Measurements from ENCODE around the gene EBPL.

DNA sequence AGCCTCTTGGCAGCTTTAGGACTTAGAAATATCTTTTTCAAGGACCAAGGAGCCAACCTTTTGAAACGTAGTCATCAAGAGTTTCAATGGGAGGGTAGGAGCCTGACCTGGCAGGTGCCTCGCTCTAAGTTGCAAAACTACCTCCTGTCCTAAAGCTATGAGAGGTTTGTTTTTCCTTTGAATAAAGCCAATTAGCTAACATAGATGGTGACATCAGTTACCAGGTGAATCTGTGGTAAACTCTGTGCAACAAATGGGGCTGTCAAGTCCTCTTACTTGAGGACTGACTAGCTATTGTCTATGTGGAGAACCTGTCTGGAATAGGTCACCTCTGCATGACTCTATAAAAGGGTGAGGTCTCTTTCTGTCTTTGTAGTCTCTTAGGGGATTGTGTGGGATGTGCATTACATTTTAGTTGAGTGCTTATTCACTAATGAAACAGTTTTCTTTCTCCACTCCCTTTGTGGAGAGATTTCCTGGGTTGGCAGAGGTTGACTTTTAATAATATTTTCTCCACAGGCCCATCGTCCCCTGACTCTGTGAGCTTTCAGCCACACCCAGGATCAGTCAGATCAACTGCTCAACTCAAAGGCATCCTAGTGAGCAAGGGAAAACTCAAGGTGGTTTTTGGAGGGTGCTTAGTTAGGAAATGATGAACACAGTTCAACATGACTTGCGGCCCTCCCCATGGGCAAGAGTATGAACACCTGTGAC is 53.1 kb downstream of the EBPL start:
- TF ChIP-seq TBP (optimal IDR thresholded peaks at IDR 0.05; ENCODE audit: low read depth, low read length) (no peak), FIP1L1 (IDR thresholded peaks at IDR 0.05; ENCODE audit: low read depth, low read length, poor library complexity, severe bottlenecking) (no peak), ZBTB8A (IDR thresholded peaks at IDR 0.05; ENCODE audit: partially characterized antibody) (no peak), MED1 (CRISPR knock-in tag; IDR thresholded peaks at IDR 0.05; ENCODE audit: borderline replicate concordance) (no peak), NFIC (IDR thresholded peaks at IDR 0.05) (no peak), NFRKB (IDR thresholded peaks at IDR 0.05; ENCODE audit: low read depth) (no peak), ZBTB7A (IDR thresholded peaks at IDR 0.05; ENCODE audit: borderline replicate concordance, control insufficient read depth, low read depth, low read length) (no peak)
- TF ChIP-seq, protein P1, sequence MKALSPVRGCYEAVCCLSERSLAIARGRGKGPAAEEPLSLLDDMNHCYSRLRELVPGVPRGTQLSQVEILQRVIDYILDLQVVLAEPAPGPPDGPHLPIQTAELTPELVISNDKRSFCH (CRISPR knock-in tag; IDR thresholded peaks at IDR 0.05) = no peak
- TF ChIP-seq, protein P1 (tag; IDR thresholded peaks at IDR 0.05) = no peak
- TF ChIP-seq, protein P2, sequence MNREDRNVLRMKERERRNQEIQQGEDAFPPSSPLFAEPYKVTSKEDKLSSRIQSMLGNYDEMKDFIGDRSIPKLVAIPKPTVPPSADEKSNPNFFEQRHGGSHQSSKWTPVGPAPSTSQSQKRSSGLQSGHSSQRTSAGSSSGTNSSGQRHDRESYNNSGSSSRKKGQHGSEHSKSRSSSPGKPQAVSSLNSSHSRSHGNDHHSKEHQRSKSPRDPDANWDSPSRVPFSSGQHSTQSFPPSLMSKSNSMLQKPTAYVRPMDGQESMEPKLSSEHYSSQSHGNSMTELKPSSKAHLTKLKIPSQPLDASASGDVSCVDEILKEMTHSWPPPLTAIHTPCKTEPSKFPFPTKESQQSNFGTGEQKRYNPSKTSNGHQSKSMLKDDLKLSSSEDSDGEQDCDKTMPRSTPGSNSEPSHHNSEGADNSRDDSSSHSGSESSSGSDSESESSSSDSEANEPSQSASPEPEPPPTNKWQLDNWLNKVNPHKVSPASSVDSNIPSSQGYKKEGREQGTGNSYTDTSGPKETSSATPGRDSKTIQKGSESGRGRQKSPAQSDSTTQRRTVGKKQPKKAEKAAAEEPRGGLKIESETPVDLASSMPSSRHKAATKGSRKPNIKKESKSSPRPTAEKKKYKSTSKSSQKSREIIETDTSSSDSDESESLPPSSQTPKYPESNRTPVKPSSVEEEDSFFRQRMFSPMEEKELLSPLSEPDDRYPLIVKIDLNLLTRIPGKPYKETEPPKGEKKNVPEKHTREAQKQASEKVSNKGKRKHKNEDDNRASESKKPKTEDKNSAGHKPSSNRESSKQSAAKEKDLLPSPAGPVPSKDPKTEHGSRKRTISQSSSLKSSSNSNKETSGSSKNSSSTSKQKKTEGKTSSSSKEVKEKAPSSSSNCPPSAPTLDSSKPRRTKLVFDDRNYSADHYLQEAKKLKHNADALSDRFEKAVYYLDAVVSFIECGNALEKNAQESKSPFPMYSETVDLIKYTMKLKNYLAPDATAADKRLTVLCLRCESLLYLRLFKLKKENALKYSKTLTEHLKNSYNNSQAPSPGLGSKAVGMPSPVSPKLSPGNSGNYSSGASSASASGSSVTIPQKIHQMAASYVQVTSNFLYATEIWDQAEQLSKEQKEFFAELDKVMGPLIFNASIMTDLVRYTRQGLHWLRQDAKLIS (CRISPR knock-in tag; IDR thresholded peaks at IDR 0.05) = no peak
- TF ChIP-seq, protein P3, sequence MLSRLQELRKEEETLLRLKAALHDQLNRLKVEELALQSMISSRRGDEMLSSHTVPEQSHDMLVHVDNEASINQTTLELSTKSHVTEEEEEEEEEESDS (CRISPR knock-in tag; IDR thresholded peaks at IDR 0.05) = no peak
- TF ChIP-seq, protein P4, sequence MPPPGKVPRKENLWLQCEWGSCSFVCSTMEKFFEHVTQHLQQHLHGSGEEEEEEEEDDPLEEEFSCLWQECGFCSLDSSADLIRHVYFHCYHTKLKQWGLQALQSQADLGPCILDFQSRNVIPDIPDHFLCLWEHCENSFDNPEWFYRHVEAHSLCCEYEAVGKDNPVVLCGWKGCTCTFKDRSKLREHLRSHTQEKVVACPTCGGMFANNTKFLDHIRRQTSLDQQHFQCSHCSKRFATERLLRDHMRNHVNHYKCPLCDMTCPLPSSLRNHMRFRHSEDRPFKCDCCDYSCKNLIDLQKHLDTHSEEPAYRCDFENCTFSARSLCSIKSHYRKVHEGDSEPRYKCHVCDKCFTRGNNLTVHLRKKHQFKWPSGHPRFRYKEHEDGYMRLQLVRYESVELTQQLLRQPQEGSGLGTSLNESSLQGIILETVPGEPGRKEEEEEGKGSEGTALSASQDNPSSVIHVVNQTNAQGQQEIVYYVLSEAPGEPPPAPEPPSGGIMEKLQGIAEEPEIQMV (tag; conservative IDR thresholded peaks at IDR 0.05; ENCODE audit: low read depth) = no peak
- TF ChIP-seq, protein P5, sequence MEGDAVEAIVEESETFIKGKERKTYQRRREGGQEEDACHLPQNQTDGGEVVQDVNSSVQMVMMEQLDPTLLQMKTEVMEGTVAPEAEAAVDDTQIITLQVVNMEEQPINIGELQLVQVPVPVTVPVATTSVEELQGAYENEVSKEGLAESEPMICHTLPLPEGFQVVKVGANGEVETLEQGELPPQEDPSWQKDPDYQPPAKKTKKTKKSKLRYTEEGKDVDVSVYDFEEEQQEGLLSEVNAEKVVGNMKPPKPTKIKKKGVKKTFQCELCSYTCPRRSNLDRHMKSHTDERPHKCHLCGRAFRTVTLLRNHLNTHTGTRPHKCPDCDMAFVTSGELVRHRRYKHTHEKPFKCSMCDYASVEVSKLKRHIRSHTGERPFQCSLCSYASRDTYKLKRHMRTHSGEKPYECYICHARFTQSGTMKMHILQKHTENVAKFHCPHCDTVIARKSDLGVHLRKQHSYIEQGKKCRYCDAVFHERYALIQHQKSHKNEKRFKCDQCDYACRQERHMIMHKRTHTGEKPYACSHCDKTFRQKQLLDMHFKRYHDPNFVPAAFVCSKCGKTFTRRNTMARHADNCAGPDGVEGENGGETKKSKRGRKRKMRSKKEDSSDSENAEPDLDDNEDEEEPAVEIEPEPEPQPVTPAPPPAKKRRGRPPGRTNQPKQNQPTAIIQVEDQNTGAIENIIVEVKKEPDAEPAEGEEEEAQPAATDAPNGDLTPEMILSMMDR (IDR thresholded peaks at IDR 0.05 in 2 of 3, conservative IDR thresholded peaks at IDR 0.05 in 1 of 3; ENCODE audit: insufficient read depth in 2 of 3, low read depth in 1 of 3, low read length in 3 of 3) = no peak
